DND-41 (cell line): ENCODE results near the gene ZNF428.

ENCODE experiments used
- EZH2 ChIP-seq: IDR thresholded peaks from 3 replicates; pipeline ENCODE4 v1.6.1; 2012; ENCODE audit warnings: borderline replicate concordance, low read depth, mild to moderate bottlenecking, moderate library complexity, low read length, inconsistent platforms; ENCODE audit not compliant: severe bottlenecking
- TF ChIP-seq, protein P1 (sequence below): IDR thresholded peaks from 2 replicates; pipeline ENCODE4 v1.5.1; 2012; ENCODE audit warnings: borderline replicate concordance, low read length, moderate library complexity, mild to moderate bottlenecking; ENCODE audit not compliant: poor library complexity, severe bottlenecking; ENCODE audit errors: extremely low read depth

DNA sequence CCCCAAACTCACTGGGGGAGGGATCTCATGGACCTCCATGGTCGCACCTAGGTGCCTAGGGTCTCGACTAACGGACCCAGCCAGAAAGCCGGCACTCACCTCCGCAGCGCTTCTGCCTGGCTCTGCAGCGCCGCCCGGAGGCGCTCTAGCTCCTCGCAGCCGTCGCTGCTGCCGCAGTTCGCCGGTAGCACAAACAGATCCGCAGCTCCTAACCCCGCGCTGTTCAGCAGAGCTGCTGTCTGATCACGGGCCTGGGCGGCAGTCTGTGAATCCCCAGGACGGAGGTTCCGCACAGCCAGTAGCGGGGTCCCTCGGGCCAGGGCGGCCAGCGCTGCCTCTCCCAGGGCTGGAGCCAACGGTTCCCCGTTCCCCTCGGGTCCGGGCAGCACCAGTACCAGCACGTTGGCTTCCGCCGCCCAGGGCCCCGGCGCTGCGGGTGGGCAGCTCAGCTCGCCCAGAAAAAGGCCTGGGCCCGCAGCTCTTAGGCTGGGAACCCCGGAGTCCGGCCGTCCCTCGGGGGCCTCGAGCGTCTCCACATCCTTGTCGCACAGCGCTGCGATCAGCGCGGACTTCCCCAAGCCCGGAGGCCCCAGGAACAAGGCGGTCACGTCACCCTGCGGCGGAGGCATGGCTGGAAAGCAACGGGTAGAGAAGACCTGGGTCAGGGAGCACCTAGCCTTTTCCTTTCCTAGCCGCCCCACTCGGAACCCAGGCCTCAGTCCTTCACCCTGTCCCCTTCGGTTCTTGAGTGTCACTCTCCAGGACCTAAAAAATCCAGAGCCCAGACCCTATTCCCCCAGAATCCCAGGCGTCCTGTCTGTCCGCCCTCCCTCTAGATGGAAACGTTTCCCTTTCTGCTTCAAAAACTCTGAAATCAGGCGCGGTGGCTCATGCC lies 24.5 kb downstream of the ZNF428 start:
- TF ChIP-seq, protein P1, sequence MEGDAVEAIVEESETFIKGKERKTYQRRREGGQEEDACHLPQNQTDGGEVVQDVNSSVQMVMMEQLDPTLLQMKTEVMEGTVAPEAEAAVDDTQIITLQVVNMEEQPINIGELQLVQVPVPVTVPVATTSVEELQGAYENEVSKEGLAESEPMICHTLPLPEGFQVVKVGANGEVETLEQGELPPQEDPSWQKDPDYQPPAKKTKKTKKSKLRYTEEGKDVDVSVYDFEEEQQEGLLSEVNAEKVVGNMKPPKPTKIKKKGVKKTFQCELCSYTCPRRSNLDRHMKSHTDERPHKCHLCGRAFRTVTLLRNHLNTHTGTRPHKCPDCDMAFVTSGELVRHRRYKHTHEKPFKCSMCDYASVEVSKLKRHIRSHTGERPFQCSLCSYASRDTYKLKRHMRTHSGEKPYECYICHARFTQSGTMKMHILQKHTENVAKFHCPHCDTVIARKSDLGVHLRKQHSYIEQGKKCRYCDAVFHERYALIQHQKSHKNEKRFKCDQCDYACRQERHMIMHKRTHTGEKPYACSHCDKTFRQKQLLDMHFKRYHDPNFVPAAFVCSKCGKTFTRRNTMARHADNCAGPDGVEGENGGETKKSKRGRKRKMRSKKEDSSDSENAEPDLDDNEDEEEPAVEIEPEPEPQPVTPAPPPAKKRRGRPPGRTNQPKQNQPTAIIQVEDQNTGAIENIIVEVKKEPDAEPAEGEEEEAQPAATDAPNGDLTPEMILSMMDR = peak; percentile 86
- no peak for TF ChIP-seq EZH2
